BE2C (cell line): Measurements from ENCODE around the gene TACR2.

Experiments
- DNase-seq: peaks from one replicate; pipeline ENCODE4 v3.0.0-alpha.2; 2020
- H3K27me3 ChIP-seq: fragments of 250-450 bp; sonication (Bioruptor Pico); 2 replicates; pipeline ENCODE4 v1.5.1; 2020; ENCODE audit warnings: mild to moderate bottlenecking
- H3K36me3 ChIP-seq: fragments of 250-450 bp; sonication (Bioruptor Pico); 2 replicates; pipeline ENCODE4 v1.5.1; 2020; ENCODE audit warnings: mild to moderate bottlenecking
- H3K4me1 ChIP-seq: fragments of 250-450 bp; sonication (Bioruptor Pico); 2 replicates; pipeline ENCODE4 v1.5.1; 2020
- H3K4me3 ChIP-seq: 2 replicates; pipeline ENCODE4 v1.5.1; 2011; ENCODE audit warnings: low read depth, low read length
- H3K9me3 ChIP-seq: fragments of 250-450 bp; sonication (Bioruptor Pico); 2 replicates; pipeline ENCODE4 v1.5.1; 2020
- TF ChIP-seq, protein P1 (sequence below): IDR thresholded peaks from 2 replicates; pipeline ENCODE4 v1.5.1; 2012; ENCODE audit warnings: mild to moderate bottlenecking, low read depth, low read length

The TACR2 gene

DNA sequence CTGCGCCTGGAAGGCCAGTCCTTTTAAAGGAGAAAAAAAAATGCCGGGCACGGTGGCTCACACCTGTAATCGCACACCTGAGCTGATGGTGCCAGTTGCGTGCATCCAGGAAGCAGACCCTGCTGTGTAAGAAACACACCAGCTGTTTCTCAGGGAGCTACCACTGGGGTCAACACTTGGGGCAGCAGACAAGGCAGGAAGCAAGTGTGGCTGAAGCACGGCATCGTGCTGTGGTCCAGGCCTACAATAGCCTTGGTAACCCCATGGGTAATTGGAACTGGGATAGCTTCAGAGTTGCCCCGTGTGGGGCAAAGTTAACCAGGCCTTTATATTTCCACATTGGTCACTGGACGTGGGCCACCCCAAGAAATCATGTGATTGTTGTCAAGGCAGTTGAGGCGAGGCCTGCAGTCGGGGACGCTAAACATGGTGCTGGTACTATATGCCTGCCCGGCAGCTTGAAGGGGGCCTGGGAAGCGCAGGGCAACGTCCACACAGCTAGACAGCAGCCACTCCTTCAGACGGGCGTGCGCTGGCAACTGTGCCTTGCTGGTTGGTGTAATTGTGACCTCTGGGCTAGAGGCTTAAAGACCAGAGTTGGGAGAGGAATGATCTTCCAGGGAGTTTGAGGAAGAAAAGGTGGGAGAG is 2.5 kb upstream of the TACR2 start:
- Histone ChIP-seq H3K36me3 (no peaks in the 10 kb centered on the region), H3K27me3 (no peaks in the 10 kb centered on the region), H3K4me1 (no peaks in the 10 kb centered on the region), H3K4me3 (no peak overlapping the region), H3K9me3 (no peaks in the 10 kb centered on the region)
- TF ChIP-seq, protein P1, sequence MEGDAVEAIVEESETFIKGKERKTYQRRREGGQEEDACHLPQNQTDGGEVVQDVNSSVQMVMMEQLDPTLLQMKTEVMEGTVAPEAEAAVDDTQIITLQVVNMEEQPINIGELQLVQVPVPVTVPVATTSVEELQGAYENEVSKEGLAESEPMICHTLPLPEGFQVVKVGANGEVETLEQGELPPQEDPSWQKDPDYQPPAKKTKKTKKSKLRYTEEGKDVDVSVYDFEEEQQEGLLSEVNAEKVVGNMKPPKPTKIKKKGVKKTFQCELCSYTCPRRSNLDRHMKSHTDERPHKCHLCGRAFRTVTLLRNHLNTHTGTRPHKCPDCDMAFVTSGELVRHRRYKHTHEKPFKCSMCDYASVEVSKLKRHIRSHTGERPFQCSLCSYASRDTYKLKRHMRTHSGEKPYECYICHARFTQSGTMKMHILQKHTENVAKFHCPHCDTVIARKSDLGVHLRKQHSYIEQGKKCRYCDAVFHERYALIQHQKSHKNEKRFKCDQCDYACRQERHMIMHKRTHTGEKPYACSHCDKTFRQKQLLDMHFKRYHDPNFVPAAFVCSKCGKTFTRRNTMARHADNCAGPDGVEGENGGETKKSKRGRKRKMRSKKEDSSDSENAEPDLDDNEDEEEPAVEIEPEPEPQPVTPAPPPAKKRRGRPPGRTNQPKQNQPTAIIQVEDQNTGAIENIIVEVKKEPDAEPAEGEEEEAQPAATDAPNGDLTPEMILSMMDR: no peak
- DNase-seq: no peak

DNA sequence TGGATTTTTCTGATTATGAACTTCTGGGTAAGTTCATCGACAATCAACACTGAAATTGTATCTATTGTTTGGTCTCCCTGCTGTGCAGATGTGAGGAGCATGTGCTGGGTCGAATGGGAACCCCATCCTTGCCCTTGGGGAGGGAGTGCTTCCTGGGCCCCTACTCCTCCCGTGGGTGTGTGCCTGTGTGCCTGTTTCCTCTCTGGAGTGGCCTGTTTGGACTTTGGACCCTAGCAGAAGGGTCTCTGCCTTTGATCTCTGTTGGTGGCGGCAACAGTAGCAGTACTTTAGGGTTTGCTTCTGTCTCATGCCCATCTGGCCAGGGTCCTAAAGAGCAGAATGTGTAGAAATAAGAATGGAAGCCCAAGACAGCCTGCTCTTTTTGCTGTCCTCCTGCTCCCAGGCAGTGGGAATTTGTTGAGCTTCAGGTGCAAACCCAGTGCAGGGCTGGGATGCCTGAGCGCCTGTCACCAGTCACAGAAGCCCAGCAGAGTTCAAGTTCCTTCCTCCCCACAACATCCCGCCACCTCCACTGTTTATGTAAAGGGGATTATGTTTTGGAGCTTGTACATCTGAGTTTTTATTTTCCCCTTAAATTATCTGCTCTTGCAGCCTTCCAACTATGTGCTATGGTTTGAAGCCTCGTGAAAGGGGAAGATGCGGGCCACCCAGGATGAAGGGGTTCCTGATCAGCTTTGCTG is 1.5 kb upstream of the TACR2 start:
- Histone ChIP-seq H3K27me3 (no peaks in the 10 kb centered on the region), H3K4me3 (no peak overlapping the region), H3K4me1 (no peaks in the 10 kb centered on the region), H3K36me3 (no peaks in the 10 kb centered on the region), H3K9me3 (no peaks in the 10 kb centered on the region)
- TF ChIP-seq, protein P1: no peak
- DNase-seq: no peak

DNA sequence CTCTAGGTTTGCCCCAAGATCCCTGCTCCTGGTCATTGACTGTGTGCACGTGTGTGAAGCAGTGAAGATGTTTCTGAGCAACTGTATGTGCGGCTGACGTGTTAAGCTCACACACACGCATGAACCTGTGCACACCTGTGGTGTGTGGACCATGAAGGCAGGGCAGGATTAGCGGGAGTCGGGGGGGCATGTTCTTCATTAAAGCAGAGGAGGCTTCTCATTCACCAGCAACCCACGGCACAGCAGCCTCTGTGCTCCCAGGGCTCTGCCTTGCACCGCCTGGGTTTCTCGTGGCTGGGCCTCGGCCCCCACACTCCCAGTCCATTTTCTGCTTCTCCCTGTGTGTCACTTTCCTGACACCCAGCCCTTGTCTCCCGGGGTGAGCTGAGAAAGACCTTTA is 824 bp upstream of the TACR2 start:
- no peaks in the 10 kb centered on the region for H3K36me3 ChIP-seq
- no peaks in the 10 kb centered on the region for H3K9me3 ChIP-seq
- DNase-seq: no peak
- no peaks in the 10 kb centered on the region for H3K4me1 ChIP-seq
- TF ChIP-seq, protein P1: no peak
- no peak overlapping the region for H3K4me3 ChIP-seq
- H3K27me3 ChIP-seq: no peaks in the 10 kb centered on the region

DNA sequence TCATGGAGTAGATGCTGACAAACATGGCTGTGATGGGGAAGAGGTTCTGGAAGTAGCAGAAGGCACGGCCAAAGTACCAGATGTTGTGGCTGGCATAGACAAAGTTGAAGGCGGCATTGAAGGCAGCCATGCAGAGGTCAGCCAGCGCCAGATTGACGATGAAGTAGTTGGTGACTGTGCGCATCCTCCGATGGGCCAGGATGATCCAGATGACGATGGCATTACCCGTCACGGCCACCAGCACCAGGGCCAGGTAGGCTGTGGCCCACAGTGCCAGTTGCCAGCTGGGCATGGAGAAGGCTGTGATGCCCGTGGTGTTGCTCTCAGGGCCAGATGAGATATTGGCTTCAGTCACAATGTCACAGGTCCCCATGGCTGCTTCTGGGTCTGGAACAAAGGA is 767 bp downstream of the TACR2 start:
- TF ChIP-seq, protein P1: no peak
- H3K4me3 ChIP-seq: no peak overlapping the region
- H3K36me3 ChIP-seq: no peaks in the 10 kb centered on the region
- no peaks in the 10 kb centered on the region for H3K27me3 ChIP-seq
- H3K4me1 ChIP-seq: no peaks in the 10 kb centered on the region
- DNase-seq: no peak
- H3K9me3 ChIP-seq: no peaks in the 10 kb centered on the region

DNA sequence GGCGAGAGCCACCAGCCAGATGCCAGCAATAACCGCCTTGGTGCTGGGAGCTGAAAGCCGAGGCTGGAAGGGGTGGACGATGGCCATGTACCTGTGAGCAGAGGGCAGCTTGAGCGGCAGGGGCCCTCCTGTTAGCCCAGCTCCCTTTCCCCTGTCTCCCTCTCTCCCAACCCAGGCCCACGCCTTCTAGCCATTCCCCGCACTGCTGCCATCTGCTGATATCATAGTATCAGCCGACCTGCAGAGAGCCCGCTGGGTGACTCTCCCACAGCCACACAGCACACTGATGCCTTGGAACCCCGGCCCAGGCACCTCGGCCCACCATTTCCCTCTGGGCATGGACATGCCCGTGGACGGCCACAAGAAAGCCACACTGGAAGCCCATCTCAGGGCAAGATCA is 1.7 kb downstream of the TACR2 start:
- no peaks in the 10 kb centered on the region for H3K27me3 ChIP-seq
- TF ChIP-seq, protein P1: no peak
- H3K4me3 ChIP-seq: no peak overlapping the region
- no peak for DNase-seq
- no peaks in the 10 kb centered on the region for H3K36me3 ChIP-seq
- H3K9me3 ChIP-seq: no peaks in the 10 kb centered on the region
- no peaks in the 10 kb centered on the region for H3K4me1 ChIP-seq
